ENCODE measurements around the gene ZNF691. TPM values are rescaled to one million over a fixed set of nuclear protein-coding genes. Genes with fewer than 3 reads are reported as not detected.
"Not testable (repeated sequence)": the region's sequence is repeated elsewhere in the genome, so short reads cannot be mapped to it uniquely, and the experiment has no call there.

ZNF691 gene
- total and polyA plus RNA-seq, 2 donors from 2014 or later: 11.7 to 17.3 TPM

DNA sequence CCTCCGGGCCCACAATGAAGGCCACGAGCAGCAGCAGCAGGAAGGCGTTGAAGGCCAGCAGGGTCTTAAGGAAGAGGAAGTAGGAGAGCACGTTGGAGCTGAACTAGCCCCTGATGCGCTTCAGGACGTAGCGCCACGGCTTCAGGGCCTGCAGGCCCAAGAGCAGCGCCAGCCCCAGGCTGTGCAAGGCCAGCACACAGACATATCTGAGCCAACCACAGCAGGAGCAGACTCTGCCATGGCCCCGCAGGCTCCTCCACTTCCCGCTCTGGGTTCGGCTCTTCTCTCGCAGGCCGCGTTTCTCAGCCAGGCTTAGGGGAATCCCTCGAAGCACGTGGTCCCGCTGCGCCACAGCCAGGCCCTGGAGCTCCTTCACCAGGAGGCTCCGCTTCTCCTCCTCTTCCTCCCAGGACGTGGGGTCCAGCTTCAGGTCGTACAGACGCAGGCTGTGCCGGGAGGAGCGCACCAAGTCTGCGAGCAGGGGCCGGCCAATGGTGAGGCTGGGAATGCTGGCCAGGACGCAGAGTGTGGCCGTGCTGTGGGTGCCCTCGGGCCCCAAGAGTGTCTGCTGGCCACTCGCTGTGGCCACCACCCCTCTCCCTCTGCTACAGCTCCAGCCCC lies 41.7 kb downstream of the ZNF691 start:
- H3K4me1 ChIP-seq (ENCODE audit: control insufficient read depth in 2 of 3, insufficient read depth in 2 of 3, low read depth in 1 of 3, low read length in 3 of 3): no peaks in the 10 kb centered on the region
- H3K27ac ChIP-seq (ENCODE audit: low read depth in 2 of 2, low read length in 2 of 2): no peak overlapping the region
- no peaks in the 10 kb centered on the region for H3K36me3 ChIP-seq (ENCODE audit: control insufficient read depth in 2 of 3, insufficient read depth in 3 of 3, low read length in 3 of 3)
- H3K27me3 ChIP-seq (ENCODE audit: control insufficient read depth, insufficient read depth, low read length): no peaks in the 10 kb centered on the region
- no peak for FAIRE-seq
- no peaks in the 10 kb centered on the region for H3K9me3 ChIP-seq (ENCODE audit: control insufficient read depth in 2 of 3, insufficient read depth in 1 of 3, low read length in 3 of 3)
- intact Hi-C loops (cut with DNase I): no loop called here
- H3K9ac ChIP-seq (ENCODE audit: low read length in 3 of 3): no peak overlapping the region
- TF ChIP-seq, protein P1, sequence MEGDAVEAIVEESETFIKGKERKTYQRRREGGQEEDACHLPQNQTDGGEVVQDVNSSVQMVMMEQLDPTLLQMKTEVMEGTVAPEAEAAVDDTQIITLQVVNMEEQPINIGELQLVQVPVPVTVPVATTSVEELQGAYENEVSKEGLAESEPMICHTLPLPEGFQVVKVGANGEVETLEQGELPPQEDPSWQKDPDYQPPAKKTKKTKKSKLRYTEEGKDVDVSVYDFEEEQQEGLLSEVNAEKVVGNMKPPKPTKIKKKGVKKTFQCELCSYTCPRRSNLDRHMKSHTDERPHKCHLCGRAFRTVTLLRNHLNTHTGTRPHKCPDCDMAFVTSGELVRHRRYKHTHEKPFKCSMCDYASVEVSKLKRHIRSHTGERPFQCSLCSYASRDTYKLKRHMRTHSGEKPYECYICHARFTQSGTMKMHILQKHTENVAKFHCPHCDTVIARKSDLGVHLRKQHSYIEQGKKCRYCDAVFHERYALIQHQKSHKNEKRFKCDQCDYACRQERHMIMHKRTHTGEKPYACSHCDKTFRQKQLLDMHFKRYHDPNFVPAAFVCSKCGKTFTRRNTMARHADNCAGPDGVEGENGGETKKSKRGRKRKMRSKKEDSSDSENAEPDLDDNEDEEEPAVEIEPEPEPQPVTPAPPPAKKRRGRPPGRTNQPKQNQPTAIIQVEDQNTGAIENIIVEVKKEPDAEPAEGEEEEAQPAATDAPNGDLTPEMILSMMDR (IDR thresholded peaks at IDR 0.05; ENCODE audit: borderline replicate concordance, extremely low read depth, insufficient read depth): no peak
- H3K4me3 ChIP-seq (ENCODE audit: low read length in 3 of 3): no peak overlapping the region
- no peak for DNase-seq

DNA sequence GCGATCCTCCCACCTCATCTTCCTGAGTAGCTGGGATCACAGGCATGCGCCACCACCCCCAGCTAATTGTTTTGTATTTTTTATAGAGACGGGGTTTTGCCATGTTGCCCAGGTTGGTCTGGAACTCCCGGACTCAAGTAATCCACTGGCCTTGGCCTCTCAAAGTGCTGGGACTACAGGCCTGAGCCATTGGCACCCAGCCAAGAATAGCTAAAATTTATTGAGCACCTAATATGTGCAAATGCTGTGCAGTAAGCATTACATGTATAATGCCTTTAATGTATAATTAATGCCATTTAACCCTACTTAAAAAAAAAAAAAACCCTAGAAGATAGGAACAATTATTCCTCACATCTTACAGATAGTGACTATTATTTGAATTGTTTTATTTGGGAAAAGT lies 42.9 kb downstream of the ZNF691 start:
- no peak for DNase-seq
- TF ChIP-seq, protein P1 (IDR thresholded peaks at IDR 0.05; ENCODE audit: borderline replicate concordance, extremely low read depth, insufficient read depth): no peak
- no peak overlapping the region for H3K4me3 ChIP-seq (ENCODE audit: low read length in 3 of 3)
- intact Hi-C loops (cut with DNase I): no loop called here
- H3K27ac ChIP-seq (ENCODE audit: low read depth in 2 of 2, low read length in 2 of 2): no peak overlapping the region
- H3K4me1 ChIP-seq (ENCODE audit: control insufficient read depth in 2 of 3, insufficient read depth in 2 of 3, low read depth in 1 of 3, low read length in 3 of 3): no peaks in the 10 kb centered on the region
- H3K27me3 ChIP-seq (ENCODE audit: control insufficient read depth, insufficient read depth, low read length): no peaks in the 10 kb centered on the region
- no peak for FAIRE-seq
- H3K36me3 ChIP-seq (ENCODE audit: control insufficient read depth in 2 of 3, insufficient read depth in 3 of 3, low read length in 3 of 3): no peaks in the 10 kb centered on the region
- H3K9me3 ChIP-seq (ENCODE audit: control insufficient read depth in 2 of 3, insufficient read depth in 1 of 3, low read length in 3 of 3): no peaks in the 10 kb centered on the region
- no peak overlapping the region for H3K9ac ChIP-seq (ENCODE audit: low read length in 3 of 3)

DNA sequence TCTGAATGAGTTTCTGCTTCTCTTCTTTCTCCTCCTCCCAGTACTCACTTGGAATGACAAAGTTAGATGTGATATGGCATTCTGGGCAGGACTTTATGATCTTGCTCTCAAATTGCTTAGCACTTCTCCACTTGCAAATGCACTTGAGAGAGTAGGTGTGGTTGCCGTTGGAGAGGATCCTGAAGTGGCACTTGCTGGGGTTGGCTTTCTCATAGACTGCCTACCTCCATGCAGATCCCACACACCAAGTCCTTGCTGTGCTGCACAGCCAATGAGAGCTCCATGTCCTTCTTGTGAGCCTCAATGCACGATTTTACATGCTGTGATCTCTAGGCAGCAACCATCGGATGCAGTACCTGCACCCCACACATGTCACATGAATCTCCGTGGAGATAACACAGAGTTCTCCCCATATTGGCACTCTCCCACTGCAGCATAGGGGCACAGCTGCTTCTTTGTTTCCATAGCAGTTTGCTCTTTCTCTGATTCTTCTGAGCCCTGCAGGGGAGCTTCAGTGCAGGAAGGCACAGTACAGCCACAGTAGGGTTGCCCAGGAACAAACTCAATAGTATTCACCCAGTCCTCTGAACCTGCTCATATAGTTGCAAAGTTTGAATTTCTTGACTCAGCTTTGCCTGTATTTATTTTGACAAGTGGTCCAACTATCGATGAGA lies 45.2 kb downstream of the ZNF691 start:
- no peaks in the 10 kb centered on the region for H3K4me1 ChIP-seq (ENCODE audit: control insufficient read depth in 2 of 3, insufficient read depth in 2 of 3, low read depth in 1 of 3, low read length in 3 of 3)
- FAIRE-seq (no peak), DNase-seq (no peak)
- no peak overlapping the region for H3K27ac ChIP-seq (ENCODE audit: low read depth in 2 of 2, low read length in 2 of 2)
- H3K9me3 ChIP-seq (ENCODE audit: control insufficient read depth in 2 of 3, insufficient read depth in 1 of 3, low read length in 3 of 3): no peaks in the 10 kb centered on the region
- no peaks in the 10 kb centered on the region for H3K27me3 ChIP-seq (ENCODE audit: control insufficient read depth, insufficient read depth, low read length)
- TF ChIP-seq, protein P1 (IDR thresholded peaks at IDR 0.05; ENCODE audit: borderline replicate concordance, extremely low read depth, insufficient read depth): no peak
- H3K4me3 ChIP-seq (ENCODE audit: low read length in 3 of 3): no peak overlapping the region
- H3K9ac ChIP-seq (ENCODE audit: low read length in 3 of 3): no peak overlapping the region
- intact Hi-C loops (cut with DNase I): no loop called here
- H3K36me3 ChIP-seq (ENCODE audit: control insufficient read depth in 2 of 3, insufficient read depth in 3 of 3, low read length in 3 of 3): no peaks in the 10 kb centered on the region

DNA sequence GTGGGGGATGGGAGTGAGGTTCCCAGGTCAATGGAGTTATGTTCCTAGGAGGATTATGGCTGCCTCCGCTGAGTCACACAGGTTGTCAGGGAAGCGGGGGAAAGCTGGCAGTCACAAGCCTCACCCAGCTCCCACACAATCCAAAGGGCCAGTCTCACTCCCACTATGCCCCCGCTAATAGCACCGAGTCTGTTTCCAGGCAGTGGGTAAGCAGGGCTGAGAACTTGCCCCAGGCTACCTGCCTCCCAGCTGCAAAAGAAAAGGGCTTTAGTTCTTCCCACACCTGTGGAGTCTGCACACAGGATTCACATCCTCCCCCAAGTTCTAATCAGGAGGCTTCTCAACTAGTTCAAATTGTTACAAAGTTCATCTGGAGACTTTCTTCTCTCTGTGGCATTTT lies 53.5 kb downstream of the ZNF691 start:
- H3K27me3 ChIP-seq (ENCODE audit: control insufficient read depth, insufficient read depth, low read length); H3K4me1 ChIP-seq (ENCODE audit: control insufficient read depth in 2 of 3, insufficient read depth in 2 of 3, low read depth in 1 of 3, low read length in 3 of 3); H3K9ac ChIP-seq (ENCODE audit: low read length in 3 of 3); DNase-seq; FAIRE-seq; H3K36me3 ChIP-seq (ENCODE audit: control insufficient read depth in 2 of 3, insufficient read depth in 3 of 3, low read length in 3 of 3); intact Hi-C loops (cut with DNase I); H3K4me3 ChIP-seq (ENCODE audit: low read length in 3 of 3); H3K27ac ChIP-seq (ENCODE audit: low read depth in 2 of 2, low read length in 2 of 2); H3K9me3 ChIP-seq (ENCODE audit: control insufficient read depth in 2 of 3, insufficient read depth in 1 of 3, low read length in 3 of 3): not testable (repeated sequence)

Other genes with a start within 250 kb of the ZNF691 start
- gene PPIH, start 188.2 kb upstream of the ZNF691 start, total RNA-seq: 25.6 TPM
- gene PPIH, start 188.2 kb upstream of the ZNF691 start, polyA plus RNA-seq (ENCODE audit: insufficient read depth, low read depth, low replicate concordance): 40.7 TPM
- gene YBX1, start 164.2 kb upstream of the ZNF691 start, total RNA-seq: 395 TPM
- 418 TPM for gene YBX1, start 164.2 kb upstream of the ZNF691 start, polyA plus RNA-seq (ENCODE audit: insufficient read depth, low read depth, low replicate concordance)
- gene CLDN19, start 106.4 kb upstream of the ZNF691 start, total RNA-seq: 23.2 TPM
- gene CLDN19, start 106.4 kb upstream of the ZNF691 start, polyA plus RNA-seq (ENCODE audit: insufficient read depth, low read depth, low replicate concordance): 42.5 TPM
- gene P3H1, start 79.6 kb upstream of the ZNF691 start, total RNA-seq: 29.7 TPM
- gene P3H1, start 79.6 kb upstream of the ZNF691 start, polyA plus RNA-seq (ENCODE audit: insufficient read depth, low read depth, low replicate concordance): 19.0 TPM
- 7.5 TPM for gene C1orf50, start 79.4 kb upstream of the ZNF691 start, total RNA-seq
- gene C1orf50, start 79.4 kb upstream of the ZNF691 start, polyA plus RNA-seq (ENCODE audit: insufficient read depth, low read depth, low replicate concordance): 14.6 TPM
- 0.22 TPM for gene TMEM269, start 61.6 kb upstream of the ZNF691 start, total RNA-seq
- gene TMEM269, start 61.6 kb upstream of the ZNF691 start, polyA plus RNA-seq (ENCODE audit: insufficient read depth, low read depth, low replicate concordance): not detected
- 13.3 TPM for gene ERMAP, start 29.5 kb upstream of the ZNF691 start, total RNA-seq
- gene ERMAP, start 29.5 kb upstream of the ZNF691 start, polyA plus RNA-seq (ENCODE audit: insufficient read depth, low read depth, low replicate concordance): 5.4 TPM
- 15.5 TPM for gene SVBP, start 29.2 kb upstream of the ZNF691 start, total RNA-seq
- gene SVBP, start 29.2 kb upstream of the ZNF691 start, polyA plus RNA-seq (ENCODE audit: insufficient read depth, low read depth, low replicate concordance): 36.8 TPM
- gene SLC2A1, start 112.3 kb downstream of the ZNF691 start, total RNA-seq: 55.9 TPM
- gene SLC2A1, start 112.3 kb downstream of the ZNF691 start, polyA plus RNA-seq (ENCODE audit: insufficient read depth, low read depth, low replicate concordance): 28.6 TPM

Data from kidney (tissue), 14 donors.